NK-92 treated with Interleukin-12 subunit alpha and Interleukin-12 subunit beta, amount 100 ng/mL, for 24 hours (cell line): ENCODE data around the gene AFF4.
"Not testable (repeated sequence)": the region's sequence is repeated elsewhere in the genome, so short reads cannot be mapped to it uniquely, and the experiment has no call there.

Source experiments
- DNase-seq: peaks from one replicate; lab custom pipeline; 2025; lab: John Stamatoyannopoulos, UW

AFF4 gene

DNA sequence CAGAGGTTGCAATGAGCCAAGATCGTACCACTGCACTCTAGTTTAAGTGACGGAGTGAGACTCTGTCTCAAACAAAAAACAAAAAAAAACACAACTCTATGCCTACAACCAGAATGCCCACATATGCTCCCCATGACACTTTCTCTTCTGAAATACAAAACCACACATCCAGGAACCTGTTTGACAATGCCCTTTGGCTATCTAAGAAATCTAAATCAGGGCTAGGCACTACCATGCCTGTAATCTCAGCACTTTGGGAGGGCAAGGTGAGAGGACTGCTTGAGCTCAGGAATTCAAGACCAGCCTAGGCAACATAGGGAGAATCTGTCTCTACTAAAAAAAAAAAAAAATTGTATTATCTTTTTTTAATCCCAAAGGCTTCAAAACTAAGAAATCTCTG, 10.6 kb downstream of the AFF4 start:
- no peak for DNase-seq

DNA sequence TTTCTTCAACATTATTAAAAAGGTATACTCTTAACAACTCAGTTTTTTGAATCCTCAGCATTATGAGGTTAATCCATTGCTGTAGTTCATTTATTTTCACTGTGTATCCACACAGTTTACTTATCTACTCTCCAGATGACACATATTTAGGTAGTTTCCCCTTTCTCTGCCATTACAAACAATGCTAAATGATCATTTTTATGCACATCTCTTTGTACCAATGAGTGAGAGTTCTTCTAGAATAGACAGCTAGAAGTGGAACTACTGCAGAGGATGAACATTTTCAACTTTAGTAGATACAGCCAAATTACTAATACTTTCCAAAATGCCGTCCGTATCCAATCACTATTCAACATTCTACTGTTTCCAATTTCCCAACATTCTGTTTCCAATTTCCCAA, 11.5 kb downstream of the AFF4 start:
- DNase-seq: no peak

DNA sequence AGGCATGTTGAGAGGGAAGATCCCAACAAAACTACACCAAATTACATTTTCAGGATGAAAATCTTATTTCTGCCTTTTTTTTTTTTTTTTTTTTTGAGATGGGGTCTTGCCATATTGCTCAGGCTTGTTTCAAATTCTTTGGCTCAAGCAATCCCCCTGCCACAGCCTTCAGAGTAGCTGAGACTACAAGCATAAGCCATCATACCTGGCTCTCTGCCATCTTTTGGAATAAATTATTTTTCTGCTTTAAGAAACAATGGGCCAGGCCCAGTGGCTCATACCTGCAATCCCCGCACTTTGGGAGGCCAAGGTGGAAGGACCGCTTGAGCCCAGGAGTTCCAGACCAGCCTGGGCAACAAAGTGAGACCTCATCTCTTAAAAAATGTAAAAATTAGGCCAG, 14.3 kb downstream of the AFF4 start:
- no peak for DNase-seq

DNA sequence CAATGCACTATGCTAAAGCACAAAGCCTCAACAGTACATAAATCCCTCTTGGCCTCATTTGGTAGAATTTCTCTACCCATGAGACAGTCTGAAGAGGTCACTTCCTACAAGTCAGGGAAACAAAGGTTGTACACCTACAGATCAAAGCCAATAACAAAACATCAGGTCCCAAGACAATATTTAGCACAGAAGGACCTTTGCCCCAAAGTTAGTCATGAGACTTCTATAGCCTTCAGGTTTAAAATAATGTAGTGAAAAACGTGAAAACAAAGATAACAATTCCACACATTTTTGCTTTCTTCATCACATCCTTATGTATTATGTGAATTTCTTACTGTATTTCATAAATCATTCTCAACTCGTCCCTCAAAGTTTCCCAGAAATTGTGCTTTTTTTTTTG, 15.8 kb downstream of the AFF4 start:
- DNase-seq: no peak

DNA sequence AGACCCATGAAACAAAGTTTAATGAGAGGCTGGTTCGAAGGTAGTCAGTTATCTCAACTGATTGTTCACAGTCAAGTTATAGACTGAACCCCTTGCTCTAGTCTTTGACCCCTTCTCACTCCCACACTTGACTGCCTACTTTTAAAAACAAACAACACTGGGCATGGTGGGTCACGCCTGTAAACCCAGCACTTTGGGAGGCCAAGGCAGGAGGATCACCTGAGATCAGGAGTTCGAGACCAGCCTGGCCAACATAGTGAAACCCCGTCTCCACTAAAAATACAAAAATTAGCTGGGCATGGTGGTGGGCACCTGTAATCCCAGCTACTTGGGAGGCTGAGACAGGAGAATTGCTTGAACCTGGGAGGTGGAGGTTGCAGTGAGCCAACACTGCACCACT, 18.1 kb downstream of the AFF4 start:
- not testable (repeated sequence) for DNase-seq

DNA sequence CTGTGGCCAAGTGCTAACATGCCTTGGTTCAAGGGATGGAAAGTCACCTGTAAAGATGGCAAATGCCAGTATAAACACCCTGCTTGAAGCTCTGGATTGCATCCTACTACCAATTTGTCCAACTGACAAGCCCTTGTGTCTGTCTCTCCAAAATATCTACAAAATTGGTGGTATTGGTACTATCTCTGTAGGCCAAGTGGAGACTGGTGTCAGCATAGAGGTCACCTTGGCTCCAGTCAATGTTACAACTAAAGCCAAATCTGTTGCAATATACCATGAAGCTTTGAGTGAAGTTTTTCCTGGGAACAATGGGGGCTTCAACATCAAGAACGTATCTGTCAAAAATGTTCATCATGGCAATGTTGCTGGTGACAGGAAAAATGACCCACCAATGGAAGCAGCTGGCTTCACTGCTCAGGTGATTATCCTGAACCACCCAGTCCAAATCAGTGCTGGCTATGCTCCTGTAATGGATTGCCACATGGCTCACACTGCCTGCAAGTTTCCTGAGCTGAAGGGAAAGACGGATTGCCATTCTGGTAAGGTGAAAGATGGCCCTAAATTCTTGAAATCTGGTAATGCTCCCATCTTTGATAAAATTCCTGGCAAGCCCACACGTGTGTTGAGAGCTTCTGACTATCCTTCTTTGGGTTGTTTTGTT, 19.9 kb downstream of the AFF4 start:
- DNase-seq: no peak

DNA sequence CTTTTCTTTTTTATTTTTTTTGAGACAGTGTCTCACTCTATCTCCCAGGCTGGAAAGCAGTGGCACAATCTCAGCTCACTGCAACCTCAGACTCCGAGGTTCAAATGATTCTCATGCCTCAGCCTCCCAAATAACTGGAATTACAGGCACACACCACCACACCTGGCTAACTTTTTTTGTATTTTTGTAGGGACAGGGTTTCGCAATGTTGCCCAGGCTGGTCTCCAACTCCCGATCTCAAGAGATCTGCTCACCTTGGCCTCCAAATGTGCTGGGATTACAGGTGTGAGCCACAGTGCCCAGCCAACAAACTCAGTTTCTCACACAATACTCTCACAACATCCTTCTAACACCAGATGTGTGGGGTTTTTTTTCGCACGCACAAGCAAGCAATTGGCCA, 22.1 kb downstream of the AFF4 start:
- no peak for DNase-seq

DNA sequence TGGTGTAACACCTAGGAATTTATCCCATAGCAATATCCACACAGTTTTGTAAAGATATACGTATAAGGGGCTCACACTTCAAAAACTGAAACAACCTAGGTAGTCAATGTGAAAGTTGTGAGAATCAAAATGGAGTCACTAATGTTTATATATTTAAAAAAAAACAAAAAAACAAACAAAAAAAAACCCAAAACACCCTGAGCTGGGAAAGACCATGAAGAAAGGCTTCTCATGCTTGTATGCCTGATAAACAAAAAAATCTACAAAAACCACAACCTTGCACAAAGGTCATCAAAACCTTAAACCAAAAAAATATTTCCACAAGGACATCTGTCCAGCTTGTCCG, 35.4 kb downstream of the AFF4 start:
- DNase-seq: no peak

DNA sequence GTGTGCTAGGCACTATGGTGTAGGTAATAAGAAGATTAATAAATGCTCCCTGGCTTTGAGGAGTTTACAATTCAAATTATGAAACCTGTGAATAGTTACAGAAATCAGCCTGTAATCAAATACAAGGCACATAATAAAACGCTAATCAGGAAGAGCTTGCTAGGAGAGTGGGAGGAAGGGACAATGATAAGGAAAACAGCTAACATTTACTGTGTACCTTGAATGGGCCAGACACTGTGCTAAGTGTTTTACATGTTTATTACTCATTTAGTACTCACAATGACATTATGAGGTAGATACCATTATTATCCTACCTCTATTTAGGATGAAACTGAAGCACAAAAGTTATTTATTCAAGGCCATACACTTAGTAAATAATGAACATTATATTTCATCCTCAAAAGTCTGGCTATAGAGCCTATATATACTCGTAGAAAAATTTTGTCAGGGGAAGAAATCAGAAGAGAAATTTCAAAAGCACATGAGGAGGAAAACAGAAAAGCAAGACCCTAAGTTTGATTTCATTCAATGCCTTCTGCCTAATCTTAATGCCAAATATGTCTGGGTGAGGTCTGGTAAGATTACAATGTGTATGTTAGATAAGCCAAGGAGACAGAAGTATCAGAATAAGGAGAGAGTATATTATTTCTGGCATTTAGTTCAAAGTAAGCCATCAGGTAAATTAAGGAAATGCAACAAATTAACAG, 35.9 kb downstream of the AFF4 start:
- DNase-seq: no peak

DNA sequence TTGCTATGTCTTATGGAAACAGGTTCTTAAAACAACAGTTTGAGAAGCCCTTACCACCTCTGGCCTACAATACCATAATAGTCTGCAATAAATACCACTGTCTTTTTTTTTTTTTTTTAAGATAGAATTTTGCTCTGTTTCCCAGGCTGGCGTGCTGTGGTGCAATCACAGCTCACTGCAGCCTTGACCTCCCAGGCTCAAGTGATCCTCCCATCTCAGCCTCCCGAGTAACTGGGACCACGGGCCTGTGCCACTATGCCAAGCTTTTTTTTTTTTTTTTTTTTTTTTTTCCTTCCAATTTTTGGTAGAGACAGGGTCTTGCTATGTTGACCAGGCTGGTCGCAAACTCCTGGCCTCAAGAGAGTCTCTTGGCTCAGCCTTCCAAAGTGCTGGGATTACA, 37.0 kb downstream of the AFF4 start:
- DNase-seq: no peak

DNA sequence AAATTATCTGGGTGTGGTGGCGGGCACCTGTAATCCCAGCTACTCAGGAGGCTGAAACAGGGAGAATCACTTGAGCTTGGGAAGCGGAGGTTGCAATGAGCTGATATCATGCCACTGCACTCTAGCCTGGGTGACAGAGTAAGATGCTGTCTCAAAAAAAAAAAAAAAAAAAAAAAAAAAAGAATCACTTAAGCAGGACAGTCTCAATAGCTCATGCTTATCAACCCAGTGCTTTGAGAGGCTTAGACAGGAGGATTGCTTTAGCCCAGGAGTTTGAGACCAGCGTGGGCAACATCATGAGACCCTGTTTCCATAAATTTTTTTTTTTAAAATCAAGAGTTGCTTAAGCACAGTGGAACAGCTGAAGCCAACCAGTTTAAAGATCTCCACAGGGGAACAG, 47.3 kb downstream of the AFF4 start:
- no peak for DNase-seq

DNA sequence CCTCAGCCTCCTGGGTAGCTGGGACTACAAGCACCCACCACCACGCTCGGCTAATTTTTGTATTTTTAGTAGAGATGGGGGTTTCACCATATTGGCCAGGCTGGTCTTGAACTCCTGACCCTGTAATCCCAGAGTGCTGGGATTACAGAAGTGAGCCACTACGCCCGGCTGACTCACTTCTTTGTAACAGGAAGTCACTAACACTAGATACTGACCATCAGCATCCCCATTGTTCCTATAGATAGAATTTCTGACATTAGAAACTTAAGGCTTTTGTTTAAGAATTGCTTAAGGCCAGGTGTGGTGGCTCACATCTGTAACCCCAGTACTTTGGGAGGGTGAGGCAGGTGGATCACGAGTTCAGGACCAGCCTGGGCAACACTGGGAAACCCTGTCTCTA, 47.8 kb downstream of the AFF4 start:
- DNase-seq: no peak

DNA sequence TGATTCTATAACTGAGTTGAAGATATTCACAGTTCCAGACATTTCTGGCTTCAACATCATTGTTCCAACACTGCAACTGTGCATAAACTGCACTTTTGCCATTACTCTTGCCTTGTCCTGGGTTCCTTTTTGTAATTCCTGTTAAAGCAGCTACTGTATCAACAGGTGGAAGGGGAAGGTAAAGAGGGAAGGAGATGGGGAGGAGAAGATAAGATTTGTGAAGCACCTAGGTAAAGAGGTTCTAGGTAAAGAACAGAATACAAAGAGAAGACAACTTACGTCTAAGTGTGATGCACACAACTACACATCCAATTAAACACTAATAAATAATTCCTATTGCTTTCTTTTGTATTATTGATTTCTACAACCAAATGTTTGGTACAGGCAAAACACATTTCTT, 53.7 kb downstream of the AFF4 start:
- no peak for DNase-seq

DNA sequence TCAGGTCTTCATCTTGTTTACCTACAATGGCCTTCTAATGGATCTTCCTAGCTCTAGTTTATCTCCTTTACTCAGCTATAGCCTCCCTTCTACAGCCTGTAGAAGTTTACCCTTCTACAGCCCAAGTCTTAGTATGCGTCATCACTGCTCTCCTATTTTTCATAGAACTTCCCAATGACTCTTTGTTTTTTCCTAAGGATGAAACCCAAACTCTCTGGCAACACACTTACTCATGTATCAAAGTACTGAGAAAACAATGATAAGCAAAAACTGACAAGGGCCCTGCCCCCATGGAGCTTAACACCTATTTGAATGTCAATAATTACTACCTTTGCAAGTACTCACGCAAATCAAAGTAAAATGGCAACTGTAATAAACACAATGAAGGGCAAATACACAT, 56.3 kb downstream of the AFF4 start:
- DNase-seq: no peak

DNA sequence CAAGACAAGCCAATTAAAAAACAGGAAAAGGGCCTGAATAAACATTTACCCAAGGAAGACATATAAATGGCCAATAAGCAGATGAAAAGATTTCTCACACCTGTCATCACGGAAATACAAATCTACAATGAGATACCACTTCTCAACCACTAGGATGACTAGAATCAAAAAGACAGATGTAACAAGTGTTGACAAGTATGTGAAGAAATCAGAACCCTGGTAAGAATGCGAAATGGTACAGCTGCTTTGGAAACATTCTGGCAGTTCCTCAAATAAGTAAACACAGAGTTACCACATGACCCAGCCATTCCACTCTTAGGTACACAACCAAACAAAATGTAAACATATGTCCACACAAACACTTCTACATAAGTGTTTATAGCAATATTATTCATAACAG, 57.5 kb downstream of the AFF4 start:
- no peak for DNase-seq

DNA sequence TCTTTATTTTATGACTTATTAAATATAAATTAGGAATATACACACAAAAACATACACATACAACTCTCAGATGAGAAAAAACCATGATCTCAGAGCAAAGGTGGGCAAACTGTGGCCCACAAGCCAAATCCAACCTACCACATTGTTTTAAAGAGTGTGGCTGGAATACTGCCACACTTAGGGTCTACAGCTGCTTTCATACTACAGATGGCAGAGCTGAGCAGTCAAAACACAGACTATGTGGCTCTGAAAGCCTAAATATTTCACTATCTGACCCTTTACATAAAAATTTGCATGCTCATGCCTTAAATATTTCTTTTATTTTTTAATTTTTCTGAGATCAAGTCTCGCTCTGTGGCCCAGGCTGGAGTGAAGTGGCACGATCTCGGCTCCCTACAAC, 61.7 kb downstream of the AFF4 start:
- no peak for DNase-seq

DNA sequence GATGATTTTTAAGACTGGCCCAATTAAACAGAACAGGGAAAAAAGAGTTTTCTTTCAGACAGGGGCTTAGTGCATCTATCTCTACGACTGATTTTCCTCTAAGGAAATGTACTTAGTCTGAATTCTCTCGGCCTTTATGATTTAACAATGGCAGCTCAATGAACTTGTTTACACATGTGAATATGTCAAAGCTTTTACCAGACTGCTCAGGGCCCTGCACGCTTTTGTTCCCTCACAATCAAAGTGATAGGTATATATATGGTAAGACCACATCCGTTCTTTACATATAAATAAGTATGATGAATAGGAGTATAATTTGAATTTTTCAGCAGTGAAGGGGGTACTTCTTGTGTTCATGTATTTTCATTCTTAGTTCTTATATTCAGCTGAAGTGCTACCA, 62.4 kb downstream of the AFF4 start:
- no peak for DNase-seq

DNA sequence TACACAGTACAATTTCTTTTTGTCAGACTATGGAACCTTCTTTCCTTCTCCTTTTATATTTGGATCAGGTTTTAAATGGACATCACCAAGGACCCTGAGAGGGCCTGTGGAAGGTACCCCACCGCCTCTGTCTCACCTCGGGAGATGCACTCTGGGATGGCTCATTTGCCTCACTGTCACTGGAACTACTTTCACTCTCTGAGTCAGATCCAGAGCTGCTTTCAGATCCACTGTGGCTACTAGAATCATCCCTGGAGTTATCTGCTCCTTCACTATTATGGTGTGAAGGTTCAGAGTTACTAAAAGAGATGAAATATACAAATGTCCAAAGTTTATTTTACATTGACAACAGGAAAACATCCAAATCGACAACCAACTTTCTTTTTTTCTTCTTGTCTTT, 65.3 kb downstream of the AFF4 start:
- no peak for DNase-seq

DNA sequence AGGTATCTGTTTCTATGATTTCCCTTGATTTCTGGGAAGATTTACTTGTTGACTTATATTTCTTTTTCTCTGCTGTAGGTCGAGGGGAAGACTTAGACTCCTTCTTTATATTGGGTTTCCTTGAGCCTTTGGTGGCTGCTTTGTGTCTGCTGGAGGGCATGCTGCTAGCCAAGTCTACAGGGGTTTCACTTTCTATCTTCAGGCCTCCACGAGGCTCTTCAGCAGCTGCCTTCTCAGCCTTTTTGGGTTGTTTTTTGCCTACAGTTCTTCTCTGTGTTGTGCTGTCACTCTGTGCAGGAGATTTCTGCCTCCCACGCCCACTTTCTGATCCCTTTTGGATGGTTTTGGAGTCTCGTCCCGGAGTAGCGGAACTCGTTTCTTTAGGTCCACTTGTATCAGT, 66.7 kb downstream of the AFF4 start:
- DNase-seq: no peak

DNA sequence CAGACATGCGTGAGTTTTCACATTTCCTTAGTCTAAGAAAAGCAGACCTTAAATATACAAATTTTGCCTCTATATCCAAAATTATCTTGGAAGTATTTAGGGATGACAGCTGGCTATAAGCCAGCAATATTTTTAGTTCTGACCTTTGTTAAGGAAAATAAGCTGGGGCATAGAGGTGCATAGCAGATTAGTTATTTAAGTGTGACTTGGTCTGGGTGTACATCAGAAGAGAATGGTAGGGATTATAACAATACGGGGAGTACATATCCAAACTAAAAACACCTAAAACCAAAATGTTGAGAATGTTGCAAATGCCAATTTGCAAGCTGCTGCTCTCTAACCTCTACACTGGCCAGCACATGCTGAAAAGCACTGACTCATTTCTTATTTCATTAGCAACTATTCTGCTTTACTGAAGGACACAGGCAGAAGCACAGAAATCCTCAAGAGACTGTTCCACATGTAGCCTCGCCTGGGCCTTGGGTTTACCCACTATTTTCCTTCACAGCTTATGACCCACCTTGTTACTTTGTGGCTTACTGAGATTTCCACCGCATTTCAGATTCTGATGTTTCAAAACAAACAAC, 67.6 kb downstream of the AFF4 start:
- DNase-seq: no peak

DNA sequence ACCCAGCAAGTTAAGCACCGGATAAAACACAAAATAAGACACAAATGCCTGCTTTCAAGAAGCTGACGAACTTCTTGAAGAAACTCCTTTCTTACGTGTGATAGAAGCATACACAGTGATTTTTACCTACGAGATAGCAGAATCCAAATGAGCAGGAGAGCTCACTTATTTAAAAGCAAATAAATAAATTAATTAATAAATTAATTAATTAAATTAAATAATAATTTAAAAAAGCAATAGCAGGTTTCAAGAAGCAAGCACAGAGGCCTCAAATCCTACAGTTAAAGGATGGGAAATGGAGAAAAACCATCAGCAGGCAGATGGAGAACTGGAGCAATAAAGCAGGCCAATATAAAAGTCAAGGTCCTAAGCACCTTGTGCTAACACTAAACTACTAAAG, 72.6 kb downstream of the AFF4 start:
- DNase-seq: no peak

DNA sequence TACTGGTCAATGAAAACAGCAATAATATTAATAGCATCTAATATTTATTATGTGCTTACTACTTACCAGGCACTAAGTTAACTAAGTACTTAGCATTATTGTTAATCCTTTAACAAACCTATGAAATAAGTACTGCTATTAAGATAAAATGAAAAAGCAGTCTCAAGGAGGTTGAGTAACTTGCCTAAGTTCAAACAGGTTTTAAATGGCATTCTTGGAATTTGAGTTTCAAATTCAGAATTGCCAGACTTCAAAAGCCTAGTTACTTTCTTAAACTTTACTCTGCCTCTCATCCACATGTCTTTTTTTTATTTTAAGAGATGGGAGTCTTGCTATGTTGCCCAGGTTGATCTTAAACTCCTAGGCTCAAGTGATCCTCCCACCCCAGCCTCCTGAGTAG, 73.9 kb downstream of the AFF4 start:
- no peak for DNase-seq

DNA sequence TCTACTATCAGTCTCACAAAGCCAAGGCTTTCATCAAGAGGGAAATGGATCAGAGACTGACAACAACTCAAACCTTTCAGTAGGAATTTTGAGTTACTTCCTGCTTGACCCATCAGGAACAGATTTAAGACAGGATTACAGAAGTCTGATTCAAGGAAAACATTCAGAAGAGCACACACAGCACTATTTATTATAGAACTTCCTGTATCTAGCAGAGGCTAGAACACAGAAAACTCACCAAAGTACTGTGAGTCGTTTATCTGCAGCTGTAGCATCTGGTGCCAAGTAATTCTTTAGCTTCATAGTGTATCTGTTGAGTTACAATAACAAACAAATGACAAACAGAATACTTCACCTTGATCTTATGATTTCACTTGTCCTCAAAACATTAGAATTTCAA, 76.2 kb downstream of the AFF4 start:
- no peak for DNase-seq
